ENCODE data around the gene RAG1.

RAG1 gene

DNA sequence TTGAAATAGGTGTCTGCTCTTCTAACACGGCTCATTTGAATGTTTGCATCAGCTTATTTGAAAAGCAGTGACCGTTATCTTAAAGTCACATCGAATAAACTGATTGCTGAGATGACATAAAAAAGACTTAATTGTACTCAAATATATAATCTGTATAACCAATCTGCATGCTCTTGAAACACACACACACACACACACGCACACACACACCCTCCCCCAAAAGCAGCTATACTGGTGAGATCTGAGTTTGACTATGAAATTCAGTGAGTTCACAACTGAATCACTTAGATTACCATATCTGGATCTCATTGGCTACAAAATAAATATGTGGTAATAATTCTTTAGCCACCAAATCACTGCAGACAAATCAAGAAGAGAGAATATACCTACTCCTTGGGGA is 22.7 kb downstream of the RAG1 start:
- Histone ChIP-seq H3K27ac (ENCODE audit: low read depth, low read length) (no peak overlapping the region), H3K4me1 (ENCODE audit: insufficient read depth, low read length) (no peaks in the 10 kb centered on the region; the same call in 1 of the 2 replicates), H3K4me3 (ENCODE audit: low read length) (no peak overlapping the region), H3K9ac (ENCODE audit: low read depth, low read length) (no peak overlapping the region), H3K27me3 (ENCODE audit: insufficient read depth, low read length) (peaks cover 58% of the 10 kb centered on the region), H3K36me3 (ENCODE audit: insufficient read depth, low read length) (no peaks in the 10 kb centered on the region), H3K9me3 (ENCODE audit: insufficient read depth, low read depth, low read length) (no peaks in the 10 kb centered on the region)
- 76% methylated on average over 3 of the region's 4 CpGs for WGBS

DNA sequence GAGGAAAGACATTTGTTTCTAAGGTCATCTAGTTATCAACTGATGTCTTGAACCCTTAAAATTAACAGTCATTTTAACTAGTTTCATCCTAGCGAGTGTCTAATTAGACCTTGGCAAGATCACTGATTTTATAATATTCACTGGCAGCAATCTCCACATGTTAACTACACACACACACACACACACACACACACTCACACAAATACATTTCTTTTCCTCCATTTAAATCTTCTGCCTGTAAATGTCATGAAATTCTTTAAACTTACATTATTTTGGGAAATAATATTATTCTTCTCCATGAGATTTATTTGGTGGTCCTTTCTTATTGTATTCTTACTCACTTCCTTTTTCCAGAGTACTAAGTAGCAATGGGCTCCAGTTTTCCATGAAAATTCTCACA is 23.6 kb downstream of the RAG1 start:
- Histone ChIP-seq H3K9ac (ENCODE audit: low read depth, low read length) (no peak overlapping the region), H3K4me1 (ENCODE audit: insufficient read depth, low read length) (no peaks in the 10 kb centered on the region; the same call in 1 of the 2 replicates), H3K27ac (ENCODE audit: low read depth, low read length) (no peak overlapping the region), H3K9me3 (ENCODE audit: insufficient read depth, low read depth, low read length) (no peaks in the 10 kb centered on the region), H3K27me3 (ENCODE audit: insufficient read depth, low read length) (peaks cover 57% of the 10 kb centered on the region), H3K36me3 (ENCODE audit: insufficient read depth, low read length) (no peaks in the 10 kb centered on the region), H3K4me3 (ENCODE audit: low read length) (no peak overlapping the region)
- WGBS: 66% methylated on average over 1 of the region's 1 CpG

DNA sequence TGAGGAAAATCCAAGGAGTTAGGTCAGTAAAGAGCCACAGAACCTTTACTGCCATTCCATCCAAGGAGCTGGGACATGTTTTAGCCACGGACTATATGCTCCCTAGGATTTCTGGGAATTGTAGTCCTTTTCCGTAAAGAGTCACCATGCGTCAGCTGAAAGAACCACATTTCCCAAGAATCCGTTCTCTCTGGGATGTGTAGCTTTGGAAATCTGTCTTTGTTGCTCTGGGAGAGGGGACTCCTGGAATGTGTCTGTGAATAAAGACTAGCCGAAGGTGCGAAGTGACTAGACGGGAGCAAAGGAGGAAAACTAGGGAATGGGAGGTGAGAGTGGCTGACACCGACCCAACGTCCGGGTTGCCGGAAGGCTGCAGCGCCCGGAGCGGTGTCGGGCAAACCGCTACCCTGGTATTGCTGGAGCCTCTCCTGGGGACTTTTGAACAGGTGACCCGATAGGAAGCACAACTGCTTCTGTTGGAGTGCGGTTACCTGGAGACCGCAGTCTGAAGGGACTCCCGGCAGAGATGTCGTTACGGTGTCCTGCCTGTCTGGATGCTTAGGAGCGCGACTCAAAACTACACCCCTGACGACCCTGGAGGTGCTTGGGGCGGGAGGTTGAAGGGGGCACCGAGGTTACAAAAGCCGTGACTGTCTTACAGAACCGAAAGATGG is 26.6 kb downstream of the RAG1 start, which contains the start of gene IFTAP:
Gene IFTAP (plus strand): TSS at position 187 of the 674 bp plus-strand sequence. CDS start 15,602 bp downstream, outside the sequence.
- peaks cover 31% of the 10 kb centered on the region; the same call in 1 of the 2 replicates for H3K27me3 ChIP-seq (ENCODE audit: insufficient read depth, low read length)
- peak within 1 kb of the TSS; percentile 75 for H3K9ac ChIP-seq (ENCODE audit: low read depth, low read length)
- WGBS: under 1% methylated on average over 29 of the region's 29 CpGs
- H3K4me1 ChIP-seq (ENCODE audit: insufficient read depth, low read length): no peaks in the 10 kb centered on the region; the same call in 1 of the 2 replicates
- peak within 1 kb of the TSS; percentile 82 for H3K4me3 ChIP-seq (ENCODE audit: low read length)
- H3K36me3 ChIP-seq (ENCODE audit: insufficient read depth, low read length): no peaks in the 10 kb centered on the region
- H3K9me3 ChIP-seq (ENCODE audit: insufficient read depth, low read depth, low read length): no peaks in the 10 kb centered on the region
- peak within 1 kb of the TSS; percentile 33; the same call in 1 of the 2 replicates for H3K27ac ChIP-seq (ENCODE audit: low read depth, low read length)

DNA sequence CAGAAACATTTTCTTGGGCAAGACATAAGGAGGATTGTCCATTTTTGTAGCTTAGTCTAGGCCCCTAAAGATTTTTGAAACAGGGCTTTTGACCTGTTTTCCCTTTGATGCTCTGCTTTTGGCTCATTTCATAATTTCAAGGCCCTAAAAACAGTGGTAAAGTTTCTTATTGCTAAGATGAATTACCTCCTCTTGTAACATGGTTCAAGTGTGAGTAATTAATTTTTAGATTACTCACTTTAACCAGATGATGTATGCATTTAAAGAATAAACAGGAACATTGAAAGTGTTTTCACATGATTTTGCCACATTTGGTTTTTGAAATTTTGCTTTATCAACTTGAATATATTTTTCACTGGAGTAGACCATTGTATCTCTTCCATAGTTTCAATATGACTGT is 29.1 kb downstream of the RAG1 start:
- peaks cover 8% of the 10 kb centered on the region; the same call in 1 of the 2 replicates for H3K27me3 ChIP-seq (ENCODE audit: insufficient read depth, low read length)
- no peak overlapping the region for H3K4me3 ChIP-seq (ENCODE audit: low read length)
- H3K4me1 ChIP-seq (ENCODE audit: insufficient read depth, low read length): no peaks in the 10 kb centered on the region; the same call in 1 of the 2 replicates
- H3K36me3 ChIP-seq (ENCODE audit: insufficient read depth, low read length): no peaks in the 10 kb centered on the region
- no peaks in the 10 kb centered on the region for H3K9me3 ChIP-seq (ENCODE audit: insufficient read depth, low read depth, low read length)
- no peak overlapping the region for H3K9ac ChIP-seq (ENCODE audit: low read depth, low read length)
- H3K27ac ChIP-seq (ENCODE audit: low read depth, low read length): no peak overlapping the region

DNA sequence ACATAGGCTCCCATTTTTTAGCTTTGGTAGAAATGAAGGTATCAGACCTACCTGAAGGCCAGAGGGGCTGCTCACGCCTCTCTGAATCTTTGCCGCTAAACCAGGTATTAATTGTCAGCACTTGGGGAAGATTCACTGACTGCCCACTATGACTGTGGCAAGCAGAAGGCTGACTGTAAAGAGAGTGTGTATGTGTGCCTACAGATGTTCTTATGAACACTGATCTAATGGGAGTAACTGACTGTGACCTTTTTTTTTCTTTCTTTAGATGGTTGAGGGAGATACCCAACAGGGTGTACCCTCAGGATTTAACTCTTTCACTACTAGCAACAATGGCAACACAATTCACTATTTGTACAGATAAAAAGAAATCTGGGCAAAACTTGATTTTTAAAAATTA is 30.2 kb downstream of the RAG1 start, which contains the start of gene RAG2:
Gene RAG2 (minus strand): TSS at position 186 of the 400 bp plus-strand sequence. CDS start 4,068 bp downstream, outside the sequence.
- Histone ChIP-seq H3K27me3 (ENCODE audit: insufficient read depth, low read length) (peaks cover under 1% of the 10 kb centered on the region; the same call in 1 of the 2 replicates), H3K9me3 (ENCODE audit: insufficient read depth, low read depth, low read length) (no peaks in the 10 kb centered on the region), H3K36me3 (ENCODE audit: insufficient read depth, low read length) (no peaks in the 10 kb centered on the region), H3K4me3 (ENCODE audit: low read length) (no peak within 1 kb of the TSS), H3K27ac (ENCODE audit: low read depth, low read length) (no peak within 1 kb of the TSS), H3K9ac (ENCODE audit: low read depth, low read length) (no peak within 1 kb of the TSS), H3K4me1 (ENCODE audit: insufficient read depth, low read length) (no peaks in the 10 kb centered on the region; the same call in 1 of the 2 replicates)
- WGBS: 90% methylated on average over 2 of the region's 2 CpGs

DNA sequence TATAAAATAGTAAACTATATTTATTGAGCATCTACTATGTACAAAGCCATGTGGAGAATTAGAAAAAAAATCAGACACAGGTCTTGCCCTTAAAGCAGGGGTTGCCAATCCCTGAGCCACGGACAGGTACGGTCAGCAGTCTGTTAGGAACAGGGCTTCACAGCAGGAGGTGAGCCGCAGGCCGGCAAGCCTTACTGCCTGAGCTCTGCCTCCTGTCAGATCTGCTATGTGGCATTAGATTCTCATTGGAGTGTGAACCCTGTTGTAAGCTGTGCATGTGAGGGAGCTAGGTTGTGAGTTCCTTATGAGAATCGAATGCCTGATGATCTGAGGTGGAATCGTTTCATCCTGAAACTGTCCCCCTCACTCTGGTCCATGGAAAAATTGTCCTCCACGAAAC is 32.4 kb downstream of the RAG1 start:
- H3K27ac ChIP-seq (ENCODE audit: low read depth, low read length): no peak overlapping the region
- WGBS: 66% methylated on average over 7 of the region's 7 CpGs
- H3K4me1 ChIP-seq (ENCODE audit: insufficient read depth, low read length): no peaks in the 10 kb centered on the region; the same call in 1 of the 2 replicates
- no peaks in the 10 kb centered on the region for H3K27me3 ChIP-seq (ENCODE audit: insufficient read depth, low read length)
- H3K9me3 ChIP-seq (ENCODE audit: insufficient read depth, low read depth, low read length): no peaks in the 10 kb centered on the region
- H3K36me3 ChIP-seq (ENCODE audit: insufficient read depth, low read length): no peaks in the 10 kb centered on the region
- no peak overlapping the region for H3K9ac ChIP-seq (ENCODE audit: low read depth, low read length)
- H3K4me3 ChIP-seq (ENCODE audit: low read length): no peak overlapping the region

DNA sequence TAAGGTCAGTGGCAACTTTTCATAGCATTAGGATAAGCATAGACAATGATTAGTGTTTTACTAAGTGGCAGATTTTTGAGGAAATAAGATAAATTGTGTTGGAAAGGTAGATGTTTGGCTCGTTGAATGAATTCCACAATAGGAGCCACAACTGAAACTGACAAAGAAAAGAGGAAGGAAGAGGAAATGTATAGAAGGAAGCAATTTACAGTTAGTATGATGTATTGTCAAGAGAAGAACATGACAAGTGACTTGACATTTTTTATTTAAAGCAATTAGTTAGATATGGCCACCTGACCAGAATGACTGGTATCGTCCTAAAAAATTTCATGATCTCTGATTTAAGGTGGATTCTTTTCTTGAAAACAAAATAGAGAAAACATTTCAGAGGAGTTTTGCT is 33.3 kb downstream of the RAG1 start:
- H3K27me3 ChIP-seq (ENCODE audit: insufficient read depth, low read length): no peaks in the 10 kb centered on the region
- WGBS: 91% methylated on average over 2 of the region's 2 CpGs
- H3K4me3 ChIP-seq (ENCODE audit: low read length): no peak overlapping the region
- no peaks in the 10 kb centered on the region for H3K9me3 ChIP-seq (ENCODE audit: insufficient read depth, low read depth, low read length)
- H3K27ac ChIP-seq (ENCODE audit: low read depth, low read length): no peak overlapping the region
- H3K4me1 ChIP-seq (ENCODE audit: insufficient read depth, low read length): no peaks in the 10 kb centered on the region
- H3K9ac ChIP-seq (ENCODE audit: low read depth, low read length): no peak overlapping the region
- no peaks in the 10 kb centered on the region for H3K36me3 ChIP-seq (ENCODE audit: insufficient read depth, low read length)

DNA sequence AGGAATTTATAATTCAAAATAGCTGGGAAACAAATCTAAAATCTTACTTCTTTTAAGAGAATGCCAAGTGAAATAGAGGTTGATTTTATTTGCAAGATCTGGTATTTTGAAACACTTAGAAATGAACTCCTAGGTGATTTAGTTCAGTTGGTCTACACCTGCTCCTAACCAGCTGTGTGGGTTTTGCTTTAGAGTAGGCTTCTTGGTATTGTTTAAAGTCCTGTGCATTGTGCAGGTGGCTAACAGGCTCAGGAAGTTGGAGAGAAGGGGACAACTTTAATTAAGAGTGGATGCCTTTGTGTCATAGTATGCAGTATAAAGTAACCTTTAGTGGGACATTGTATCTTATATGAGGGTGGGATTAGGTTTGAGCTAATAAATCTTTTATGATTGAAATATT is 34.3 kb downstream of the RAG1 start:
- no peaks in the 10 kb centered on the region for H3K9me3 ChIP-seq (ENCODE audit: insufficient read depth, low read depth, low read length)
- H3K9ac ChIP-seq (ENCODE audit: low read depth, low read length): no peak overlapping the region
- no peaks in the 10 kb centered on the region for H3K4me1 ChIP-seq (ENCODE audit: insufficient read depth, low read length)
- H3K36me3 ChIP-seq (ENCODE audit: insufficient read depth, low read length): no peaks in the 10 kb centered on the region
- no peaks in the 10 kb centered on the region for H3K27me3 ChIP-seq (ENCODE audit: insufficient read depth, low read length)
- H3K4me3 ChIP-seq (ENCODE audit: low read length): no peak overlapping the region
- no peak overlapping the region for H3K27ac ChIP-seq (ENCODE audit: low read depth, low read length)

DNA sequence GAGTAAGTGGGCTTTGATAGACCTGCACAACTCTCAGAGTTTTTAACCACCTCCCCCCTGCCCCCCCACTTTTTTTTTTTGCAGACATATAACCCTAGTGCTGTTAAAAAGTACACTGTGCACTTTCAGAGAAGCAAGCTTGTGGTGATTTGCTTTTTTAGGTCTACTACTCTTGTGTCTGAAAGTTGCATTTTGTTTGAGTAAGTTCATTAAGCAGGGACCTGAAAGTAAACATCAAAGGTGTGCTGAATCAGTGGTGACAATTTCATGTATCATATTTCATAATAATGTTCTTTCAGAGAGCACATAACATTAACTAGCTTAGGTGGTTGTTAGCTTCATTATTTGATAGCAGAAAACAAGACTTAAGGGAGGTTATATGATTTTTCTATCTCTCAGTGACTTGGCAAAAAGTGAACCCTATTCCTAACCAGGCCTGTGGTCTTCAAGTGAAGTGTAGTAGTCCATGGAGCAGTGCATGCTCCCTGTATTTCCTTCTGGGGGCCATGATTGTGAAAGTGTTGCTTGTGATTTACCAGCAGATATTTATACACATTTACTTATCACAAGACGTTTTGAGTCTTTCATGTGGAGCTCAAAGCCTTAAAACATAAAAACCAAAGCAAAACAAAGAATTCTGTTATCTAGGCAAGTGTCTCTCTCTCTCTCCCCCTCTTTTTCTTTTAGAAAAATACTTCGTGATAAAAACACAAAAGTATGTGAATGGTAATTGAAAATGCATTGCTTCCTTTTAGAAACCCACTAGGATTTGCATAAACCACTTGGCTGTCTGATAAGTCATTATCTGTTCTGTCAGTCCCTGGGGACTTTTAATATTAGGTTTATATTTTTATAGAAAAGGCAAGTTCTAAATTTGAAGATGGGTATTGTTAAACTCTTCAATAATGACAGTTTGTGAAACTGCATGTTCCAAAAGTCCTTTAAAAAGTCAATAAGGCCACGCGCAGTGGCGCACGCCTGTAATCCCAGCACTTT is 37.7 kb downstream of the RAG1 start:
- Histone ChIP-seq H3K36me3 (ENCODE audit: insufficient read depth, low read length) (no peaks in the 10 kb centered on the region), H3K9me3 (ENCODE audit: insufficient read depth, low read depth, low read length) (no peaks in the 10 kb centered on the region), H3K27ac (ENCODE audit: low read depth, low read length) (no peak overlapping the region), H3K9ac (ENCODE audit: low read depth, low read length) (no peak overlapping the region), H3K27me3 (ENCODE audit: insufficient read depth, low read length) (no peaks in the 10 kb centered on the region), H3K4me3 (ENCODE audit: low read length) (no peak overlapping the region), H3K4me1 (ENCODE audit: insufficient read depth, low read length) (no peaks in the 10 kb centered on the region)
- WGBS: 93% methylated on average over 5 of the region's 6 CpGs

DNA sequence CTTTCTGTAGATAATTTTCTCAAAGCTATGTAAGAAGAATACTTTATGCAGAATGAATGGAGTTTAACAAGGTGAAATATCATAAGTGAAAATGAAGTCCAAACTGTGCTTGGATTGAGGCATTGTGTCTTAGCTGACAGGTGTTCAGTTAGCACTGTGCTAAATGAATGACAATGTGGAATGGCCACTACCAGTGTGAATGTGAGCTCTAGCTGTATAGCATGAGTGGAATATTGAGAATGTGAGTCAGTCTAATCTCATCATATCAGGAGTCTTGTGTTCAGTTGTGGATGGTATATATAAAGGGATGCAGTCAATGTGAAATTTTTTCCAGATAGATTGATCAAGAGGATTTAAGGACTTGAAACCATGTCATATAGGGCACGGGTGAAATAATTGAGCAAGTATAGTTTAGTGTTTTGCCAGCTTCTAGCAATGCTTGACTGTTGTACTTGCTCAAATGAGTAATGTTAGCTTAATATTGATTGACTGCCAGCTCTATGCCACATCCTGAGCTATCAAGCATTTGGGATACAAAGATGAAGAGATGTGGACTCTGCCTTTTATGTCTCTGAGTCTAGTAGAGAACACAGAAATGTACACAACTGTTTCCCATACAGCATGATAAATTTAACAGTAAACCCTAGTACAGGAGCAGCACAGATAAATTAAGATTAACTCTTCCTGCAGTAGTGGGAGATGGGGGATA is 40.8 kb downstream of the RAG1 start:
- Histone ChIP-seq H3K9ac (ENCODE audit: low read depth, low read length) (no peak overlapping the region), H3K36me3 (ENCODE audit: insufficient read depth, low read length) (no peaks in the 10 kb centered on the region), H3K4me1 (ENCODE audit: insufficient read depth, low read length) (no peaks in the 10 kb centered on the region), H3K9me3 (ENCODE audit: insufficient read depth, low read depth, low read length) (no peaks in the 10 kb centered on the region), H3K4me3 (ENCODE audit: low read length) (no peak overlapping the region), H3K27me3 (ENCODE audit: insufficient read depth, low read length) (no peaks in the 10 kb centered on the region), H3K27ac (ENCODE audit: low read depth, low read length) (no peak overlapping the region)
- 92% methylated on average over 1 of the region's 1 CpG for WGBS

All from HUES64 (cell line).